RWPE1 (cell line): ENCODE results near the gene MARCHF3.

Experiments used
- CTCF ChIA-PET: fragments of 350-600 bp; sonication (Branson Sonifier 250); formaldehyde crosslinking; extraction: SDS; loops from one replicate; lab custom pipeline; 2021; lab: Yijun Ruan, JAX
- POLR2A ChIA-PET: fragments of 400-600 bp; formaldehyde crosslinking; extraction: SDS; loops from one replicate; lab custom pipeline; 2020; ENCODE audit warnings: antibody characterized with exemption; ENCODE audit not compliant: low non-redundant PET; lab: Yijun Ruan, JAX
- DNase-seq: peaks from one replicate; pipeline ENCODE4 v3.0.0; 2012; ENCODE audit warnings: low spot score
- H3K27ac ChIP-seq: fragments of 450-650 bp; 2 replicates; pipeline ENCODE4 v1.5.1; 2017
- CTCF ChIP-seq: fragments of 450-650 bp; conservative IDR thresholded peaks from 2 replicates; pipeline ENCODE4 v1.5.1; 2017; ENCODE audit warnings: low read depth, mild to moderate bottlenecking

The MARCHF3 gene

GRCh38 chr5:127072861-127073846, 42.8 kb upstream of the MARCHF3 start, which contains the start of gene C5orf63:
Gene C5orf63 (minus strand): TSS chr5:127073502. CDS start chr5:127058995, 14,507 bp downstream.
- H3K27ac ChIP-seq = peak within 1 kb of the TSS; percentile 57
- TF ChIP-seq CTCF = no peak
- CTCF ChIA-PET = interaction anchor here (0.6 to 0.7 kb wide), 3 partner anchors 107 to 705 kb away, joined by 3 to 6 read pairs (median 3); no protein-coding TSS in a partner anchor
- DNase-seq = peak; percentile 73
- POLR2A ChIA-PET = no interaction called here

- no peak for DNase-seq
- ChIA-PET POLR2A (no interaction called here), CTCF (interaction anchor here (0.7 kb wide), 2 partner anchors 9 to 435 kb away, joined by 3 to 4 read pairs; no protein-coding TSS in a partner anchor)
These were observed 39.9 kb upstream of the MARCHF3 start for GRCh38 chr5:127070243-127070642.

GRCh38 chr5:127068493-127069214, 38.3 kb upstream of the MARCHF3 start:
- ChIA-PET CTCF (interaction anchor here (0.6 kb wide), 1 partner anchor 696 kb away, joined by 3 read pairs; no protein-coding TSS in a partner anchor), POLR2A (no interaction called here)
- TF ChIP-seq CTCF = no peak
- H3K27ac ChIP-seq = no peak overlapping the region
- peak; percentile 34 for DNase-seq

More at GRCh38 chr5:127070243-127070642, 39.9 kb upstream of the MARCHF3 start:
- no peak overlapping the region for H3K27ac ChIP-seq
- TF ChIP-seq CTCF = no peak

GRCh38 chr5:127066721-127067120, 36.4 kb upstream of the MARCHF3 start:
- TF ChIP-seq CTCF = no peak
- POLR2A ChIA-PET = no interaction called here
- no peak for DNase-seq
- H3K27ac ChIP-seq = no peak overlapping the region
- CTCF ChIA-PET = no interaction called here

- DNase-seq = no peak
- POLR2A ChIA-PET = no interaction called here
- CTCF ChIA-PET = no interaction called here
- TF ChIP-seq CTCF = no peak
- H3K27ac ChIP-seq = no peak overlapping the region
These were observed 34.0 kb upstream of the MARCHF3 start for GRCh38 chr5:127064253-127064840.
